AG04450 (cell line): Measurements from ENCODE around the gene RIC8B. TPM values are rescaled to one million over a fixed set of nuclear protein-coding genes. Genes with fewer than 3 reads are reported as not detected.

ENCODE experiments used
- CTCF ChIA-PET: fragments of 300-600, 350-600 bp; formaldehyde crosslinking; extraction: SDS; loops from one replicate; lab custom pipeline; 2022; ENCODE audit warnings: antibody characterized with exemption, inconsistent platforms; lab: Charles Lee
- POLR2A ChIA-PET: fragments of 350-600 bp; formaldehyde crosslinking; extraction: SDS; loops from one replicate; lab custom pipeline; 2021; ENCODE audit warnings: antibody characterized with exemption, inconsistent platforms; lab: Yijun Ruan, JAX
- DNase-seq: peaks from one replicate; pipeline ENCODE4 v3.0.0-alpha.2; 2011; ENCODE audit warnings: low read depth, low spot score
- H3K27ac ChIP-seq: one replicate; pipeline ENCODE4 v1.5.1; 2012; ENCODE audit warnings: low read depth, low read length, control low read depth
- H3K27me3 ChIP-seq: one replicate; pipeline ENCODE4 v1.6.0; 2012; ENCODE audit warnings: low read length; ENCODE audit not compliant: control insufficient read depth, insufficient read depth
- H3K4me3 ChIP-seq: 2 replicates; pipeline ENCODE4 v1.5.1; 2011; ENCODE audit warnings: mild to moderate bottlenecking, low read depth, low read length, control low read depth
- H3K9me3 ChIP-seq: 2 replicates; pipeline ENCODE4 v1.5.1; 2012; ENCODE audit warnings: low read length; ENCODE audit not compliant: control insufficient read depth, insufficient read depth
- polyA plus RNA-seq: library from polyadenylated mRNA; depleted of rRNA; stranded (reverse); fragments of >200 nt; gene quantifications from 2 replicates; pipeline ENCODE4 v1.2.3, GENCODE V29; 2011
- TF ChIP-seq, protein P1 (sequence below): IDR thresholded peaks from 2 replicates; pipeline ENCODE4 v1.5.1; 2011; ENCODE audit warnings: low read depth, low read length, control low read depth, inconsistent platforms

The RIC8B gene
- polyA plus RNA-seq, 1 experiment, result 11.2 TPM

DNA sequence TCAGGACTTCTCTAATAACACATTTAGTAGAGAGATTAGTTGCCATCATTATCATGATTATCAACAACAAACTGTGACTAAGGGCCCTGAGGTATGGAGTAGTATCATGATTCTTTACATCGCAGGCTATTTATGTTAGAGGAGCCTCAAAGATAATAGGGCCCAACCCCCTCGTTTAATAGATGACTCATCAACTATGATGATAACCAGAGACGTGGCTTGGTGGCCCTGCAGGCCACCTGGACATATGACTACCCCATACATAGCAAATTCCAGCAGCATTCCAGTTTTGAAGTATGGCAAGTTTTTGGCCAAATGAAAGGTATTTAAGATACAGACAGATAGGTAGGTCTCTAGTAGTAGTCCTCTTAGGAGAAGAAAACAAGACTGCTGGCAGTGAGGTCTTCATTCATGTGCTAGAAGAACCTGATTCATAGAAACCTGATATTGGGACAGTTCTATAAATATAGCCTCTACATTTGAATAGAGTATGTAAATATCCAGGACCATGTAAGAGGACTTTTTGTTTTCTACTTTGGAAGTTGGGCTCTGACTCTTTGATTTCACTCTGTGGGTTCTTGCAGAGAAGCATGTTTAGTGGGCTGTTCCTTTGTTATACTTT lies 5.6 kb downstream of the RIC8B start:
- ChIA-PET CTCF (interaction anchor here (1.5 kb wide), 1 partner anchor 61 kb away, joined by 6 read pairs; no protein-coding TSS in a partner anchor), POLR2A (no interaction called here)
- TF ChIP-seq, protein P1, sequence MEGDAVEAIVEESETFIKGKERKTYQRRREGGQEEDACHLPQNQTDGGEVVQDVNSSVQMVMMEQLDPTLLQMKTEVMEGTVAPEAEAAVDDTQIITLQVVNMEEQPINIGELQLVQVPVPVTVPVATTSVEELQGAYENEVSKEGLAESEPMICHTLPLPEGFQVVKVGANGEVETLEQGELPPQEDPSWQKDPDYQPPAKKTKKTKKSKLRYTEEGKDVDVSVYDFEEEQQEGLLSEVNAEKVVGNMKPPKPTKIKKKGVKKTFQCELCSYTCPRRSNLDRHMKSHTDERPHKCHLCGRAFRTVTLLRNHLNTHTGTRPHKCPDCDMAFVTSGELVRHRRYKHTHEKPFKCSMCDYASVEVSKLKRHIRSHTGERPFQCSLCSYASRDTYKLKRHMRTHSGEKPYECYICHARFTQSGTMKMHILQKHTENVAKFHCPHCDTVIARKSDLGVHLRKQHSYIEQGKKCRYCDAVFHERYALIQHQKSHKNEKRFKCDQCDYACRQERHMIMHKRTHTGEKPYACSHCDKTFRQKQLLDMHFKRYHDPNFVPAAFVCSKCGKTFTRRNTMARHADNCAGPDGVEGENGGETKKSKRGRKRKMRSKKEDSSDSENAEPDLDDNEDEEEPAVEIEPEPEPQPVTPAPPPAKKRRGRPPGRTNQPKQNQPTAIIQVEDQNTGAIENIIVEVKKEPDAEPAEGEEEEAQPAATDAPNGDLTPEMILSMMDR, result no peak
- no peak overlapping the region for H3K27ac ChIP-seq
- DNase-seq, result no peak
- no peak overlapping the region for H3K4me3 ChIP-seq
- no peaks in the 10 kb centered on the region for H3K27me3 ChIP-seq
- no peaks in the 10 kb centered on the region for H3K9me3 ChIP-seq

DNA sequence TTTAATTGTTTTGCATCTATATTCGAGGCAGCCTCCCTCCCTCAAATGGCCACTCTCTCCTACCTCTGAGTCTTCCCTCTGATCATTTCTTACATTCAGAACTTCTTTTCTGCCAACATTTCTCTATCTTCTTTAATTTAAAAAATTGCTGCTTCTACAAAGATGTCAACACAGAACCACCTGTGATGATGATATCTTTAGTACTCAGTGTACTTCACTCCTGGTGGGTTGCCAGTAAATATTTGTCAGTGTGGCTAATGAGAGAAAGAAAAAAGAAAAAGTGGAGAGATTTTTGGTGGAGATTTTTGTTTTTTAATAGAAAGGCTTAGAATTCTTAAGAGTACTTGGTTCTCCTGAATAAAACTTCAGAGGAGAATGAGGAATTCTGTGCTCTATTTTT lies 8.1 kb downstream of the RIC8B start:
- Histone ChIP-seq H3K27ac (no peak overlapping the region), H3K27me3 (no peaks in the 10 kb centered on the region), H3K4me3 (no peak overlapping the region), H3K9me3 (no peaks in the 10 kb centered on the region)
- ChIA-PET CTCF (no interaction called here), POLR2A (no interaction called here)
- DNase-seq, result no peak
- TF ChIP-seq, protein P1, result no peak

- TF ChIP-seq, protein P1, result no peak
- no peak overlapping the region for H3K27ac ChIP-seq
- no peaks in the 10 kb centered on the region for H3K9me3 ChIP-seq
- H3K27me3 ChIP-seq, result no peaks in the 10 kb centered on the region
- no peak for DNase-seq
- POLR2A ChIA-PET, result no interaction called here
- CTCF ChIA-PET, result no interaction called here
- H3K4me3 ChIP-seq, result no peak overlapping the region
Measured at GRCh38 chr12:106783515-106783914, 9.0 kb downstream of the RIC8B start.

DNA sequence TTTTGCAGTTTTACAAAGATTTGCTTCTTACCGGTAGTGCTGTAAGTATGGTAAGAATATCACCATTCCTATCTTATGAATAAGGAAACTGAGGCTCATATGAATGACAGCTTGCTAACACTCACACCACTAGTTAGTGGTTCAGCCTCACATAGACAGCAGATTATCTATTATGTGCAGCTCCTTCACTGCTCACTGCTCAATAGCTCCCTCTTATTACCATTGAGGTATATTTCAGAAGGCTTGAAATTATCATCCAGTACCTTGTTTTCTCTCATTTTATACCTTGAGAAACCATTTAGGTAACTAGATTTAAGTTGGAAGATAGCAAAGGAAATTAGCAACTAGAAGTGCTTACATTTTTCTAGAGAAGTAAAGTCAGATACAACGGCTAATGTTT lies 15.5 kb downstream of the RIC8B start:
- CTCF ChIA-PET, result interaction anchor here (1.3 to 1.4 kb wide), 2 partner anchors 17 to 52 kb away, joined by 3 to 9 read pairs; no protein-coding TSS in a partner anchor
- POLR2A ChIA-PET, result no interaction called here
- no peaks in the 10 kb centered on the region for H3K27me3 ChIP-seq
- H3K27ac ChIP-seq, result no peak overlapping the region
- TF ChIP-seq, protein P1, result 0 out of 2 replicates have a peak, but pooled peaks have one; percentile 10
- DNase-seq, result no peak
- no peak overlapping the region for H3K4me3 ChIP-seq
- peaks cover 2% of the 10 kb centered on the region; the same call in 1 of the 2 replicates for H3K9me3 ChIP-seq

GRCh38 chr12:106791531-106791930 lies 17.0 kb downstream of the RIC8B start:
- H3K9me3 ChIP-seq, result peaks cover 2% of the 10 kb centered on the region; the same call in 1 of the 2 replicates
- TF ChIP-seq, protein P1, result no peak
- ChIA-PET CTCF (interaction anchor here (0.6 to 1.4 kb wide), 3 partner anchors 16 to 564 kb away, joined by 3 read pairs; no protein-coding TSS in a partner anchor), POLR2A (no interaction called here)
- DNase-seq, result no peak
- H3K27me3 ChIP-seq, result no peaks in the 10 kb centered on the region
- H3K27ac ChIP-seq, result no peak overlapping the region
- no peak overlapping the region for H3K4me3 ChIP-seq
